KOPT-K1 (cell line): ENCODE data around the gene CCNE1.
"Not testable (repeated sequence)": the region's sequence is repeated elsewhere in the genome, so short reads cannot be mapped to it uniquely, and the experiment has no call there.

Experiments
- H3K27ac ChIP-seq: fragments of 200-600 bp; sonication (generic); 2 replicates; pipeline ENCODE4 v1.5.1; 2016; ENCODE audit warnings: antibody characterized with exemption, mild to moderate bottlenecking, low read depth, low read length; ENCODE audit not compliant: poor library complexity, severe bottlenecking
- H3K36me3 ChIP-seq: fragments of 200-600 bp; sonication (generic); 2 replicates; pipeline ENCODE4 v1.5.1; 2017; ENCODE audit warnings: antibody characterized with exemption, mild to moderate bottlenecking, low read length, moderate library complexity; ENCODE audit not compliant: insufficient read depth
- H3K9me3 ChIP-seq: fragments of 200-600 bp; sonication (generic); 2 replicates; pipeline ENCODE4 v1.5.1; 2017; ENCODE audit warnings: antibody characterized with exemption, low read length, mild to moderate bottlenecking; ENCODE audit not compliant: insufficient read depth, poor library complexity, severe bottlenecking

The CCNE1 gene

DNA sequence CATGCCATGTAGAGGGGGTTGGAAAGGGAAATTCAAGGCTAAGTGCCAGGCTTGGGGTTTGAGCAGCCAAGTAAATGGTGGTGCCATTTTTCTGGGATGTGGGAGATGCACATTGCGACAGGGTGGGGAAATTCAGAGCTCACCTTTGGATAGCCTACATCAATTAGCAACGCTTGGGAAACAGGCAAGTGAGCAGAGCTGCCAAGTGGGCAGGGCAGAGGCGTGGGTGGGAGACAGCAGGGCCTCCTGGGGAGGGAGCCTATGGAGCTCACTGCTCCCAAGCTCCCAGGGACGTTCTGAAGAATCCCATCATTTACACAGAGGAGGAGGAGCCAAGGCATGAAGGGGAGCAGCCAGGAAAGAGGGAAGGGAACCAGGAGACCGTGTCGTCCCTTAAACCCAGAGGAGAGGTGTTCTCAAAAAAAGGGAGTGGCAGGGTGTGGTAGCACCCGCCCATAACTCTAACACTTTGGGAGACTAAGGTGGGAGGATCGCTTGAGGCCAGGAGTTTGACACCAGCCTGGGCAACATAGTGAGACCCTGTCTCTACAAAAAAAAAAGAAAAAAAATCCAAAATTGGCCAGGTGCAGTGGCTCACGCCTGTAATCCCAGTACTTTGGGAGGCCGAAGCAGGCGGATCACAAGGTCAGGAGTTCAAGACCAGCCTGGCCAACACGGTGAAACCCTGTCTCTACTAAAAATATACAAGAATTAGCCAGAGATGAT, 11.5 kb upstream of the CCNE1 start:
- no peaks in the 10 kb centered on the region for H3K36me3 ChIP-seq
- H3K27ac ChIP-seq: no peak overlapping the region
- no peaks in the 10 kb centered on the region for H3K9me3 ChIP-seq

DNA sequence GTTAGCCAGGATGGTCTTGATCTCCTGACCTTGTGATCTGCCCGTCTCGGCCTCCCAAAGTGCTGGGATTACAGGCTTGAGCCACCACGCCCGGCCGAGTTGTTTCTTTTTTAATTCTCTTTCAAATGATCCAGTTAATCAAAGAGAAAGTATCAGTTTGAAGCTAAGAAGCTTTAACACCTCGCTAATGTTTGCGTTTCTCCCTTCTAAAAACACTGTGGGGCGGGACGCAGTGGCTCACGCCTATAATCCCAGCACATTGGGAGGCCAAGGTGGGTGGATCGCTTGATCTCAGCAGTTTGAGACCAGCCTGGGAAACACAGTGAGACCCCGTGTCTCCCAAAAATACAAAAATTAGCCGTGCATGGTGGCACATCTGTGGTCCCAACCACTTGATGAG, 7.8 kb upstream of the CCNE1 start:
- not testable (repeated sequence) for H3K36me3 ChIP-seq, H3K27ac ChIP-seq, H3K9me3 ChIP-seq

DNA sequence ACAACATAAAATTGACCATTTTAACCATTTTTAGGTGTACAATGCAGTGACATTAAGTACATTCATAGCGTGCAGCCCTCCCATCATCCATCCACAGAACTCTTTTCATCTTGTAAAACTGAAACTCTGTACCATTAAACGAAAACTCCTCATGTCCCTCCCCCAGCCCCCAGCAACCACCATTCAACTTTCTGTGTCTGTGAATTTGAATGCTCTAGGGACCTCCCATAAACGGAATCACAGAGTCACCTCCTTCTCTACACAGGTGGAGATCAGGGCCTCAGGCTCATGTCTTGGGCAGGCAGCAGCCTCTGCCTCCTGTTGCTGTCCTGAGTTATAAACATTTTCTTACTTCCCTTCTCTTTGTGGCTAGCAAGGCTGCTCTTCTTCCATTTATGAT, 7.3 kb upstream of the CCNE1 start:
- no peaks in the 10 kb centered on the region for H3K36me3 ChIP-seq
- H3K27ac ChIP-seq: no peak overlapping the region
- no peaks in the 10 kb centered on the region for H3K9me3 ChIP-seq

DNA sequence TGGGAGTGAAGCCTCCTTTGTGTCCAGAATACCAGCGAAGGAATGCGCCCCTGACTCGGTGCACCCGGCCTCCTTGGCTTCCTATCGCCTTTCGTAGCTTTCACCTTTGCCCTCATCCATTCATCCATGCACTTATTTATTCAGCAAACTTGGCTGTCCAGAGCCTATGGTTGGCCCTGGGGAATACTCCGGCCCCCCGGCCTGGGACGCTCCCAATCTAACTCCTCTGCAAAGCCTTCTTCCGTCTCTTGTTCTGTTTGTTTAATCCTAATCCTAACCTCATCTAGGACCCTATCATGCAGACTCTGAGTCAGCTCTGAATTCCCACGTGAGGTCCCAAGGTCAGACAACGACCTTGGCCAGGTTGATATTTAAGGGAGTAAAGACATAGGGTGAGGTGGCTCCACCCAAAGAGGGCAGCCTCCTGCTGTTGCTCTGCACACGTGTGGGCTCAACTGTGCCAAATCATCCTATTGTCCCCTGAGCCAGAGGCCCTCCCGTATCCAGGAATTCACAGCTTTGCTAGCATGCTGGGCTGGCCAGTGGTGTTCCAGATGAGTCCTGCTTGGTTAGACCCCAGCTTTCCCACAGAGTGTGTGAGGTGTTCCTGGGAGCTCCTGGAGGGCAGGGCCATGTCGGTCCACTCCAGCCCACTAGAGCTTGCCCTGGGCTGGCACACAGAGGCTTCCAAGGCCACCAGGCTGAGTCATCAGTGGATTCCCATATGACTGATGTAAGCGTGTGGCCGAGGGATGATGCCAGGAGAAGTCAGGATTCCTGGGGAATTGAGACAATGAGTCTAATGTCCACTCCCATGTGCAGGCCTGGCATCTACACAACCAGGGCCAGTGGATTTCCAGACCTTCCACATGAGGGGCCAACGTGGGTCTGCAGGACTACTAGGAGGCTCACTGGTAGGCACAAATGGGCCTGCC, 6.5 kb upstream of the CCNE1 start:
- no peaks in the 10 kb centered on the region for H3K36me3 ChIP-seq

DNA sequence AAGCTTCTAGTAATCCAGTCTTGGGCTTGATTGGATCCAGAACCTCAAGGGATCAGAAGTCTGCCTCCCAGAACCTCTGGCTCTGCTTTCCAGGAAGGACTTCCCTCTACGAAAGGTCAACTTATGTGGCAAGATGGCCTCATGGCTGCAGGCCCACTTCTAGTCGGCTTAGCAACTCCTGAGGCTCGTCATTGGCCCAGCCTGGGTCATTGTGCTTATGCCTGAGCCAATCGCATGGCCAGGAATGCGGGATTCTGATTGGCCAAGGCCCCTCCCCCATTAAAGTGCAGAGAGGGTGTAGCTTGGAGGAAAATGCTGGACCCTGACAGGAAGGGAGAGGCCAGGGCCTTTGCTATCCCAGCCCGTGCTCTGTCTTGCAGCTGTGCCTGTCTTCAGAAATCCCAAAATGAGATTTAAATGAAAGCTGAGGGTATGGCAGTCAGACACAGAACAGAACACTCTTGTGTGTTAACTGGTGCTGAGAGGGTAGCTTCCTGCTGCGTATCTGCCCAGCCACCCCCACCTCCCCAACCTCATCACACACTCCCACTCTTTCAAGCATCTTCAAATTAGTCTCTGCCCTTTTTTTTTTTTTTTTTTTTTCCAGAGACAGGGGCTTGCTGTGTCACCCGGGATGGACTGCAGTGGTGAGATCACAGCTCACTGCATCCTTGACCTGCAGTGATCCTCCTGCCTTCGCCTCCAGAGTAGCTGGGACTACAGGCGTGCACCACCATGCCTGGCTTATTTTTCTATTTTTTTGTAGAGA, 5.5 kb upstream of the CCNE1 start:
- Histone ChIP-seq H3K9me3 (no peaks in the 10 kb centered on the region), H3K36me3 (no peaks in the 10 kb centered on the region), H3K27ac (no peak overlapping the region)

More for the DNA sequence above, 6.5 kb upstream of the CCNE1 start:
- Histone ChIP-seq H3K27ac (no peak overlapping the region), H3K9me3 (no peaks in the 10 kb centered on the region)

DNA sequence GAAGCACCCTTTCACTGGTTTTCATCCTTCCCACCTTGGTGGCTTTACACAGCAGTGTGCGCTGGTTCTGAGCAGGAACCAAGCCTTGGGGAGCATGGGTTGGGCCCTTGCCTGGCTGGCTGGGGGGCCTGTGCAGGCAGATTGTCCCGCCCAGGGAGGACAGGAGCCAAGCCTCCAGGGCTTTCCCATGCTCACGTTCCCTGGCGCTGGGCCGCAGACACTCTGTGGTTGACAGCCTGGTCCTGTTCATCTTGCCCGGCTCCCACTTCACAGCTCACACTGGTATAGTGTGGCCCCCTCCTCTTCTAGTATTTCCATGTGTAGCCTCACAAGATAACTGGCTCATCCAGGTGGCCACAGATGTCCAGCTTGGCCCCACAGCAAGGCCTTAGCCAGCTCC, 4.6 kb upstream of the CCNE1 start:
- H3K36me3 ChIP-seq: no peaks in the 10 kb centered on the region
- no peaks in the 10 kb centered on the region for H3K9me3 ChIP-seq

DNA sequence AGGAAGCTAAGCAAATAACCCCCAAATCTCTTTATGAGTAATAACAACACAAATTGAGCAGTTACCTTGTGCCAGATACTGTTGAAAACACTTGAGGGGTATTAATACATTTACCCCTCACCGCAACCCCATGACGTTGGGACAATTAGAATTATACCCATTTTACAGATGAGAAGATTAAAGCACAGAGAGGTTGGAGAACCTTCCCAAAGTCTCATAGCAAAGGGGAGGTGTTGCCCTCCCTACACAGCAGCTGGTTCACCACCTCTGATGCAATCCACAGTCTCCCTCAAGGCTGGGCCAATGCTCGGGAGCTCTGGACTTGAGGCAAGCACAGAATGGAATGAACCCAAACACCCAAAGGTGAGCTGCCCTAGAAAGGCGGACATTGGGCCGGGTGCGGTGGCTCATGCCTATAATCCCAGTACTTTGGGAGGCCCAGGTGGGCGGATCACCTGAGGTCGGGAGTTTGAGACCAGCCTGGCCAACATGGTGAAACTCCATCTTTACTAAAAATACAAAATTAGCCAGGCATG, 3.9 kb upstream of the CCNE1 start:
- no peaks in the 10 kb centered on the region for H3K9me3 ChIP-seq
- peaks cover 1% of the 10 kb centered on the region for H3K36me3 ChIP-seq
- no peak overlapping the region for H3K27ac ChIP-seq

More for the DNA sequence above, 4.6 kb upstream of the CCNE1 start:
- no peak overlapping the region for H3K27ac ChIP-seq

DNA sequence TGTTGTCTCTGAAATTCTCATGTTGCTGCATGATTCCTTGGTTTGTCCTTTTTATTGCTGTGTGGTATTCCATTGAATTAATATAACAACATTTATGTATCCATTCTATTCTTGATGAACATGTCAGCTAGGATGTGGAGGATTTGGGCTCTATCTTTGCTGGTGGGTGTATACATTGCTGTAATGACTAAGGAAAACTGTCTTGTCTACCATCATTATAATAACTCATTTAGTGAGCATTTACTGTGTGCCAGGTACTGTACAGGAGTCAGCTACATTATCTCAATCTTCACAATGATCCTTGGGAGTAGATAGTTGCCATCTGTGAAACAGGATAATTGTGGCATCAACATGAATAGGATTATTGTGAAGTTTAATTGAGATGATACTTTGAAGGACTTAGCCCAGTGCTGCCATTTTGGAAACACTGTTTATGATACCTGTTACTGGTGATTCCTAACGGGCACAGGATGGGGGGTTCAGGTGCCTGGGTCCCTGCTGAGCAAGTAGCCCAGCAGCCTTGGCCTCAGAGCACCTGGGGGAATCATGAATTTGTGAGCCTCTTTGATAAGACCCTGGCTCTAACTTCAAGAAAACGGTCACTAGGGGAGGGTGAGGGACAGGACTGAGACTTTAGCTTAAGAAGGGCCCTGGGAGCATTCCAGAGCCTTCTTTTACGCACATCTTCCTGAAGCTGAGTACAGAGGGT, 1.8 kb upstream of the CCNE1 start:
- Histone ChIP-seq H3K9me3 (no peaks in the 10 kb centered on the region), H3K36me3 (peaks cover 21% of the 10 kb centered on the region), H3K27ac (no peak overlapping the region)

DNA sequence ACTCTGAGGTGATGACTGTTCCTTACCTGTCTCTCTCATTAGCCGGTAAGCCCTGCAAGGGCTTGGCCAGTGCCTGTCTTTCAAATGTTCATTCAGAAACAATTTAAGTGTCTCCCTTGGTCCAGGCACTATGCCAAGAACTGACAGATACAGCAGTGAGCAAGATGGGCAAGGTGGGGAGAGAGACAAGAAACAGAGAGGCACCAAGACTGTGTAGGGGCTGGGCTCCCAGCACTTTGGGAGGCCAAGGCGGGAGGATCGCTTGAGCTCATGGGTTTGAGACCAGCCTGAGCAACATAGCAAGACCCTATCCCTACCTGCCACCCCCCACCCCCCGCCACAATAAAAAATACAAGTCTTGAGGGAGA, 1.3 kb upstream of the CCNE1 start:
- H3K9me3 ChIP-seq: no peaks in the 10 kb centered on the region
- H3K27ac ChIP-seq: peak overlapping the region; percentile 78
- peaks cover 26% of the 10 kb centered on the region for H3K36me3 ChIP-seq

DNA sequence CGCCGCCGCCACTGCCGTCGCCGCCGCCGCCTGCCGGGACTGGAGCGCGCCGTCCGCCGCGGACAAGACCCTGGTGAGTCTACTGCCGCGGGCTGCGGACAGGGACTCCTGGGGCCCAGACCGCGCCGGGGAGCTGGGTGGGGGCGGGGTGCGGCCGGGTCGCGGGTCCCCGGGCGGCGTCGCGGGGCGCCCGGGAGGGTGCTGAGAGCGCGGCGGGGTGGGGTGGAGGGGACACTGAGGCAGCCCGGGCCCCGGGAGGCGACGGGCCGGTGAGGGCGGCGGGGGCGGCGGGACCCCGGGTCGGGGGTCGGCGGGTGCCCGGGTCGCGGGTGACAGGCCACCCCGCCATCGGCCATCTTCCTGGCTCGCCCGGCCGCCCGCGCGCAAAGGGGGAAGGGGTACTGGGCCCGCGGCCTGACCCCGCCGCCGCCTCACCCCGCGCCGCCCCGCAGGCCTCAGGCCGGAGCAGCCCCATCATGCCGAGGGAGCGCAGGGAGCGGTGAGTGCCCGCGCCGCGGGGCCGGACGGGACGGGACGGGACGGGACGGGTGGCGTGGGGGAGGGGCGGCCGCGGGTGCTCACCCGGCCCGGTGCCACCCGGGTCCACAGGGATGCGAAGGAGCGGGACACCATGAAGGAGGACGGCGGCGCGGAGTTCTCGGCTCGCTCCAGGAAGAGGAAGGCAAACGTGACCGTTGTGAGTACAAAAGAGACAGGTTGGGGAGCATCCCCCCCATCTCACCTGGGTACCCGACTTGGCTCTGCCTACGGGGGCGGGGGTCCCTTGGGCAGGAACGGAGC, 489 bp downstream of the CCNE1 start:
- Histone ChIP-seq H3K27ac (peak overlapping the region; percentile 29), H3K9me3 (no peaks in the 10 kb centered on the region), H3K36me3 (peaks cover 31% of the 10 kb centered on the region)

DNA sequence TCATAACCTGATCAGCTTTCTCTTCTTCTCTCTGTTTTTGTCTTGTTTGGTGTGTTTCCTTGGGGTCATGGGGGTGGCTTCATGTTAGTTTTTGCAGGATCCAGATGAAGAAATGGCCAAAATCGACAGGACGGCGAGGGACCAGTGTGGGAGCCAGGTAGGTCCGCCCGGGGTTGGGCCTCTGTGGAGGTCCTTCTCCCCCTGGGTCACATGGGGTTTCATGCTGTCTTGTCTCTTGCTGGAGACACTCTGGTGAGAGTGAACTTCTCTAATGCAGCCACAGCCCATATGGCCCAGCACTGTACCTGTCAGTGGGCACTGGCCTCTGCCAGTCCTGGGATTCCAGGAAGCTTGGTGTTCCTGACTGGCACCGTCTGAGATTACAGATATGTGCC, 1.1 kb downstream of the CCNE1 start:
- H3K27ac ChIP-seq: no peak overlapping the region
- H3K9me3 ChIP-seq: no peaks in the 10 kb centered on the region
- peaks cover 35% of the 10 kb centered on the region for H3K36me3 ChIP-seq

DNA sequence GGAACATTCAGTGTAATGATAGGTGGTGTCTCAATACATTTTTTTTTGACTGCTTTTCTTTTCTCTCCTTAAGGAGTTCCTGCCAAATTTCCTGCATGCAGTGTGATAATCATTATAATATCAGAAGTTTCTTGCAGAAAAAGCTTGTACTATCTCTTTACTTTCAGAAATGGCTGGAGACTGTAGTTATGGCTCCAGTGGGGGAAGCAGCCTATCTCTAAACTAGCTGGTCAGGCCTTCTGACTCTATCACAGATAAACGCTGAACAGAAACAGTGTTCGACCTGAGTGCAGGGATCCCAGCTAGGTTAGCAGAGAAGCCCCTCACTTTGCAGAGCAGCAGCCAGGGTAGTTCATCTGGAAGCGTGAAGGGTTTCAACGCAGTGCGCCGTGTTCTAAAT, 1.9 kb downstream of the CCNE1 start:
- Histone ChIP-seq H3K36me3 (peaks cover 41% of the 10 kb centered on the region), H3K27ac (no peak overlapping the region), H3K9me3 (no peaks in the 10 kb centered on the region)

DNA sequence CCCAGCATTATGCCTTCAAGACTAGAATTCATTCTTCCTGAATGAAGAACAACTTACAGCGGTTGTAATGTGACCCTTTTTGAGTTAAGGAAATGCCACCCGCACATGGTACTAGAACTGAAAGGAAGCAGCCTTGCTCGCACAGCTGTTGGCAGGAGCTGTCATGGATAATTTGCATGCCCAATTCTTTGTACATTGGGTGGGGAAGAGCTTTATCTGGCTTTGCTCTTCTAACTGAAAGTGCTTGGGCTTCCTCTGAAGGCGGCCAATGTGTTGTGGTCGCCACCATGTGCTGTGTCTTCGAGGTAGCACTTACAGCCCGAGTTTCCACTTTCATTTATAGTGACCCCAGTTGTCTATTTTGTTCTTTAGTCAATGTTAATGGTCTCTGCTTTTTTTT, 3.4 kb downstream of the CCNE1 start:
- Histone ChIP-seq H3K9me3 (no peaks in the 10 kb centered on the region), H3K27ac (no peak overlapping the region), H3K36me3 (peaks cover 55% of the 10 kb centered on the region)

DNA sequence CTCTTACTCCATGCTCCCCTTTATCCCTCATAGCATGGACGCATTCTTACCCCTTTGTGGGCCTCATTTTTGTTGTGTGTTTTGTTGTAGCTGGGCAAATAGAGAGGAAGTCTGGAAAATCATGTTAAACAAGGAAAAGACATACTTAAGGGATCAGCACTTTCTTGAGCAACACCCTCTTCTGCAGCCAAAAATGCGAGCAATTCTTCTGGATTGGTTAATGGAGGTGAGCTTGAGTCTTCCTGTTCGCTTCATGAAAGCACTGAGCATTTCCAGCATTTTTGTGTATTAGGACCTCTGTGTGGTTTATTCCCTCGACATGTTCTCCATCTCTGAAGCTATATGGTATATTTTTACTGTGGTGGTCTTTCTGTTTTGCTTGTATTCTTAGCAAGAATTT, 5.5 kb downstream of the CCNE1 start:
- H3K27ac ChIP-seq: no peak overlapping the region
- H3K36me3 ChIP-seq: peaks cover 76% of the 10 kb centered on the region
- no peaks in the 10 kb centered on the region for H3K9me3 ChIP-seq
